Measurements from ENCODE around the gene WDR70. TPM values are rescaled to one million over a fixed set of nuclear protein-coding genes. Genes with fewer than 3 reads are reported as not detected.
A peak's percentile ranks its signal among the peaks of the same experiment; 100 is the strongest.

WDR70 gene
- total RNA-seq, 6 experiments from 2014 or later, result 24.0 to 29.7 (median 26.0) TPM

GRCh38 chr5:37710965-37711364 lies 331.8 kb downstream of the WDR70 start:
- H3K36me3 Mint-ChIP-seq (ENCODE audit: low read depth), result peaks cover 8% of the 10 kb centered on the region; the same call in 1 of the 2 replicates
- peaks cover 33% of the 10 kb centered on the region for H3K4me1 Mint-ChIP-seq (ENCODE audit: low read depth)
- peak; percentile 18 for DNase-seq
- H3K9me3 Mint-ChIP-seq, result no peaks in the 10 kb centered on the region
- H3K27ac Mint-ChIP-seq, result no peak overlapping the region
- no peaks in the 10 kb centered on the region; the same call in 1 of the 2 replicates for H3K27me3 Mint-ChIP-seq (ENCODE audit: insufficient read depth)
- H3K4me3 Mint-ChIP-seq, result no peak overlapping the region
- no peak for TF ChIP-seq CTCF (IDR thresholded peaks at IDR 0.05)

- Mint-ChIP-seq H3K9me3 (no peaks in the 10 kb centered on the region), H3K36me3 (ENCODE audit: low read depth) (peaks cover 9% of the 10 kb centered on the region; the same call in 1 of the 2 replicates), H3K27ac (no peak overlapping the region), H3K27me3 (ENCODE audit: insufficient read depth) (no peaks in the 10 kb centered on the region), H3K4me1 (ENCODE audit: low read depth) (peaks cover 51% of the 10 kb centered on the region), H3K4me3 (no peak overlapping the region)
- TF ChIP-seq CTCF (IDR thresholded peaks at IDR 0.05), result no peak
- no peak for DNase-seq
These were observed 333.6 kb downstream of the WDR70 start for GRCh38 chr5:37712750-37713149.

GRCh38 chr5:37714756-37715155 lies 335.6 kb downstream of the WDR70 start:
- DNase-seq, result no peak
- H3K36me3 Mint-ChIP-seq (ENCODE audit: low read depth), result peaks cover 9% of the 10 kb centered on the region; the same call in 1 of the 2 replicates
- no peak overlapping the region for H3K4me3 Mint-ChIP-seq
- TF ChIP-seq CTCF (IDR thresholded peaks at IDR 0.05), result no peak
- H3K9me3 Mint-ChIP-seq, result no peaks in the 10 kb centered on the region
- no peaks in the 10 kb centered on the region for H3K27me3 Mint-ChIP-seq (ENCODE audit: insufficient read depth)
- peaks cover 70% of the 10 kb centered on the region for H3K4me1 Mint-ChIP-seq (ENCODE audit: low read depth)
- peak overlapping the region; percentile 42; the same call in 1 of the 2 replicates for H3K27ac Mint-ChIP-seq

GRCh38 chr5:37715361-37715760 lies 336.2 kb downstream of the WDR70 start:
- TF ChIP-seq CTCF (IDR thresholded peaks at IDR 0.05), result no peak
- peaks cover 73% of the 10 kb centered on the region for H3K4me1 Mint-ChIP-seq (ENCODE audit: low read depth)
- H3K27ac Mint-ChIP-seq, result peak overlapping the region; percentile 24; the same call in 1 of the 2 replicates
- DNase-seq, result peak; percentile 11
- H3K36me3 Mint-ChIP-seq (ENCODE audit: low read depth), result peaks cover 9% of the 10 kb centered on the region; the same call in 1 of the 2 replicates
- H3K9me3 Mint-ChIP-seq, result no peaks in the 10 kb centered on the region
- no peak overlapping the region for H3K4me3 Mint-ChIP-seq
- no peaks in the 10 kb centered on the region for H3K27me3 Mint-ChIP-seq (ENCODE audit: insufficient read depth)

GRCh38 chr5:37715992-37716391 lies 336.9 kb downstream of the WDR70 start:
- Mint-ChIP-seq H3K9me3 (no peaks in the 10 kb centered on the region), H3K4me1 (ENCODE audit: low read depth) (peaks cover 73% of the 10 kb centered on the region), H3K4me3 (no peak overlapping the region), H3K27ac (no peak overlapping the region), H3K27me3 (ENCODE audit: insufficient read depth) (no peaks in the 10 kb centered on the region), H3K36me3 (ENCODE audit: low read depth) (peaks cover 9% of the 10 kb centered on the region; the same call in 1 of the 2 replicates)
- no peak for TF ChIP-seq CTCF (IDR thresholded peaks at IDR 0.05)
- no peak for DNase-seq
